Panc1 (cell line): Measurements from ENCODE around the gene VAV3.

ENCODE experiments used
- POLR2AphosphoS5 ChIP-seq: IDR thresholded peaks from 2 replicates; pipeline ENCODE4 v1.6.1; 2012; ENCODE audit warnings: mild to moderate bottlenecking, low read depth, low read length, moderate library complexity
- SIN3A ChIP-seq: IDR thresholded peaks from 2 replicates; pipeline ENCODE4 v1.6.1; 2012; ENCODE audit warnings: low read depth, mild to moderate bottlenecking, low read length, moderate library complexity, borderline replicate concordance; ENCODE audit not compliant: insufficient read depth
- TCF7L2 ChIP-seq: IDR thresholded peaks from 2 replicates; pipeline ENCODE4 v1.6.1; 2011; ENCODE audit warnings: mild to moderate bottlenecking, low read depth, low read length, inconsistent platforms
- TF ChIP-seq, protein P1 (sequence below): fragments of 450-650 bp; IDR thresholded peaks from 2 replicates; pipeline ENCODE4 v1.5.1; 2017; ENCODE audit warnings: mild to moderate bottlenecking
- TF ChIP-seq, protein P2 (sequence below), 2 experiments: IDR thresholded peaks; 2 replicates each; pipeline ENCODE4 v1.6.1; 2011 to 2012; ENCODE audit warnings: low read depth in 2 of 2, control low read depth in 1 of 2, low read length in 1 of 2, mild to moderate bottlenecking in 1 of 2, moderate library complexity in 1 of 2; ENCODE audit not compliant: insufficient read depth in 1 of 2

DNA sequence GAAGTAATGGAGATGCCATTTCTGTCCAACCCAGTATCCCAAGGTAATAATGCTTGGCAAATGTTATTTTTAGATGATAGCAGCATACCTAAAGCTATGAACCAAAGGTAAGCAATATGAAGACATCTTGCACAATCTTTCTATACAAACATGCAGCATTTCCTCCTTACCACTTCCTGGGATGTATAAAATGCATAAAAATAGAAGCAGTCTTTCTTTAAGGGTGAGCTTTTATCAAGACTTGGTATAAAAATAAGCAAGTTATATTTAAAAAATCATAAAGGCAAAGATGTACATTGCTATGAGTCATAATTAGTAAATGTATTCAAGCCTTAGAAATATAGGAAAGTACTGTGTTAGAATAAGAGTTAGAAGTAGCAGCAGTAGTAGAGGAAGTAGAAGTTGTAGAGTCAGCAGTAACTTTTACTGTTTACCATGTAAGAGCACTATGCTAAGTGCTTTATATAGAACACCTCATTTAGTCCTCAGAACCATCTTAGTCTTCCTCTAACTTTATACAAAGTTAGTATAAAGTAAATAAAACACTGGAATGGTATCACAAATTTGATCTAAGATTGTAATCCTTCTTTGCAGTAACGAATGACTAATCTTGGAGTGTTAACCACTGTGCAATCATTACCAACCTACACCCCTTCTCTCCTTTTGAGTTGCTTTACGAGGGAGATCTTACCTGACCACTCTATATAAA lies 371.3 kb downstream of the VAV3 start:
- TF ChIP-seq, protein P1, sequence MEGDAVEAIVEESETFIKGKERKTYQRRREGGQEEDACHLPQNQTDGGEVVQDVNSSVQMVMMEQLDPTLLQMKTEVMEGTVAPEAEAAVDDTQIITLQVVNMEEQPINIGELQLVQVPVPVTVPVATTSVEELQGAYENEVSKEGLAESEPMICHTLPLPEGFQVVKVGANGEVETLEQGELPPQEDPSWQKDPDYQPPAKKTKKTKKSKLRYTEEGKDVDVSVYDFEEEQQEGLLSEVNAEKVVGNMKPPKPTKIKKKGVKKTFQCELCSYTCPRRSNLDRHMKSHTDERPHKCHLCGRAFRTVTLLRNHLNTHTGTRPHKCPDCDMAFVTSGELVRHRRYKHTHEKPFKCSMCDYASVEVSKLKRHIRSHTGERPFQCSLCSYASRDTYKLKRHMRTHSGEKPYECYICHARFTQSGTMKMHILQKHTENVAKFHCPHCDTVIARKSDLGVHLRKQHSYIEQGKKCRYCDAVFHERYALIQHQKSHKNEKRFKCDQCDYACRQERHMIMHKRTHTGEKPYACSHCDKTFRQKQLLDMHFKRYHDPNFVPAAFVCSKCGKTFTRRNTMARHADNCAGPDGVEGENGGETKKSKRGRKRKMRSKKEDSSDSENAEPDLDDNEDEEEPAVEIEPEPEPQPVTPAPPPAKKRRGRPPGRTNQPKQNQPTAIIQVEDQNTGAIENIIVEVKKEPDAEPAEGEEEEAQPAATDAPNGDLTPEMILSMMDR: no peak
- TF ChIP-seq POLR2AphosphoS5 (no peak), SIN3A (no peak), TCF7L2 (no peak)
- TF ChIP-seq, protein P2, sequence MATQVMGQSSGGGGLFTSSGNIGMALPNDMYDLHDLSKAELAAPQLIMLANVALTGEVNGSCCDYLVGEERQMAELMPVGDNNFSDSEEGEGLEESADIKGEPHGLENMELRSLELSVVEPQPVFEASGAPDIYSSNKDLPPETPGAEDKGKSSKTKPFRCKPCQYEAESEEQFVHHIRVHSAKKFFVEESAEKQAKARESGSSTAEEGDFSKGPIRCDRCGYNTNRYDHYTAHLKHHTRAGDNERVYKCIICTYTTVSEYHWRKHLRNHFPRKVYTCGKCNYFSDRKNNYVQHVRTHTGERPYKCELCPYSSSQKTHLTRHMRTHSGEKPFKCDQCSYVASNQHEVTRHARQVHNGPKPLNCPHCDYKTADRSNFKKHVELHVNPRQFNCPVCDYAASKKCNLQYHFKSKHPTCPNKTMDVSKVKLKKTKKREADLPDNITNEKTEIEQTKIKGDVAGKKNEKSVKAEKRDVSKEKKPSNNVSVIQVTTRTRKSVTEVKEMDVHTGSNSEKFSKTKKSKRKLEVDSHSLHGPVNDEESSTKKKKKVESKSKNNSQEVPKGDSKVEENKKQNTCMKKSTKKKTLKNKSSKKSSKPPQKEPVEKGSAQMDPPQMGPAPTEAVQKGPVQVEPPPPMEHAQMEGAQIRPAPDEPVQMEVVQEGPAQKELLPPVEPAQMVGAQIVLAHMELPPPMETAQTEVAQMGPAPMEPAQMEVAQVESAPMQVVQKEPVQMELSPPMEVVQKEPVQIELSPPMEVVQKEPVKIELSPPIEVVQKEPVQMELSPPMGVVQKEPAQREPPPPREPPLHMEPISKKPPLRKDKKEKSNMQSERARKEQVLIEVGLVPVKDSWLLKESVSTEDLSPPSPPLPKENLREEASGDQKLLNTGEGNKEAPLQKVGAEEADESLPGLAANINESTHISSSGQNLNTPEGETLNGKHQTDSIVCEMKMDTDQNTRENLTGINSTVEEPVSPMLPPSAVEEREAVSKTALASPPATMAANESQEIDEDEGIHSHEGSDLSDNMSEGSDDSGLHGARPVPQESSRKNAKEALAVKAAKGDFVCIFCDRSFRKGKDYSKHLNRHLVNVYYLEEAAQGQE (IDR thresholded peaks at IDR 0.05; ENCODE audit: insufficient read depth in 1 of 2, low read depth in 2 of 2, low read length in 1 of 2): no peak
